Stimulated activated CD8-positive, alpha-beta memory T cell treated with anti-CD3 and anti-CD28 coated beads, Interleukin-7, amount 100 ng/mL, for 48 hours (primary cell): ENCODE results near the gene ARSG.

Experiments
- DNase-seq, 2 donors: peaks; one replicate each; pipeline ENCODE4 v3.0.0-alpha.2; 2020; ENCODE audit warnings: low read depth in 1 of 2; ENCODE audit errors: extremely low read depth in 1 of 2

ARSG gene

DNA sequence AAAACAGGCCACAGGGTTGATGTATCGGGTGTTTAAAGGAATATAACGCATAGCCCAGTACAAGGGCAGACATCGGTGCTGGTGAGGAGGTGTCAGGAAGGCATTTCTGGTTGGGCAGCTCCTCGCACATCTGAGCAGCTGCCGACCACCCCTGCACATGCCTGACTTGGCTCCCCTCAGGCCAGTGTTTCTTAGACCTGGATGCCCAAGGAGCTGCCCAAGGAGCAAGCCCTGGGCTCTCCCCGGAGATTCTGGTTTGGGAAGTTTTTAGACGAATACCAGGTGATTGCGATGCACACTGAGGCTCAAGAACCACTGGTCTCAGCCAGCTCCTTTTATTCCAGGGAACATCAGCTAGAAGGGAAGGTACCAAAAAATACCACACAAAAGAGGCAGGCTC, 154.4 kb downstream of the ARSG start:
- no peak for DNase-seq

DNA sequence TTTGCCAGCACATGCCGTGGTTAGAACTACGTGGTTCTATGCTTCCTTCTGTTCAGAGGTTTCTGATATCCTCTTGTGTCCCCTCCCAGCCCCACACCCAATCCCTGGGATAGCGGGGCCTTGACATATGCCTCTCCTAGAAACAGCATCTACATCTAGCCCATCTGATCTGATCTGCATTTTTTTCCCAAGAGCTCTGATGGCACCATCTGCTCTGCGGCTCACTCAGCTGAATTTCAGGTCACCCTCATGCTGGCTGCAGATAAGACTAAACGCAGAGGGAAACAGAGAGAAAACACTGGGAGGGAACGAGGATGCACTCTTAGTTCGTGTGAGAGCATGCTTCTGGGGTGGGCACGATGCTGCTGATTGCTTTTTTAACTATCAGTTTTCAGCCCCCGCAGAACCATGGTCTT, 155.3 kb downstream of the ARSG start:
- no peak for DNase-seq

DNA sequence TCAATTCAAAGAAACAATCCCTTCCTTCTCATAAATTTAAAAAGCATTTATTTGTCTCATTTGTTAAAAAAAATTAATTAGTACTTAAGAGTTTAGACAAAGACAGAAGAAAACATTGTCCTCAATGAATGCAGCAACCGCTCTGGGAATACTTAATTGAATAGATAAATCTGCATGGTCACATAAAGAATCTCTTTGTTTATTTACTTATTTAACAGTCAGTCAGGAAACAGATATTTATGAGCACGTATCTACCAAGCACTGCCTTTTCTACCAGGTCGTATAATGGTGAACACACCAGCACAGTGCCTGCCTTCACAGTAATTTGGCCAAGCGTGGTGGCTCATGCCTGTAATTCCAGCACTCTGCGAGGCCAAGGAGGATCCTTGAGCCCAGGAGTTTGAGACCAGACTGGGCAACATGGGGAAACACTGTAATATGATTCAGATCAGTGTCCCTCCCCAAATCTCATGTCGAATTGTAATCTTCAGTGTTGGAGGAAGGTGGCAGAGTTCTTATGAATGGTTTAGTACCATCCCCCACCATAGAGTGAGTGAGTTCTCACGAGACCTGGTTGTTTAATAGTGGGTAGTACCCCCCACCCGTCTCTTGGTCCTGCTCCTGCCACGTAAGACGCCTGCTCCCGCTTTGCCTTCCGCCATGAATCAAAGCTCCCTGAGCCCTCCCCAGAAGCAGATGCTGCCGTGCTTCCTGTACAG, 157.9 kb downstream of the ARSG start:
- DNase-seq: no peak

DNA sequence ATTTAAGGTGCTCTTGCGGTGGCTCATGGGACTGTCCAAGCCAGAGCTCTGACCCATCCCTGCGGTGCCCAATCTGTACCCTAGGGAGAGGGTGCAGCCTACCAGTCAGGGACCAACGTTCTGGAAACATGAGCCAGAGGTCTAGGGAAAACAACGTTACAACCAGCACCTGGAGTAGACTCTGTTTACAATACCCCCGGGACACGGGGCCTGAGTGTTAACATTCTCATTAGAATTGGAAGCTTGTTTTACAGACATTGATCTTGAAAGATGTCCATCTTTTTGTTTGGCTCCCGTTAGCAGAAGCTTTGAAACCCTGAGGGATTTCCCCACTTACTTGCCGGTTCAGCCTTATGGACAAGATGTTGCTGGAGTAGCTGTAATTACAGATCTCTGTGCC, 159.1 kb downstream of the ARSG start:
- no peak for DNase-seq

DNA sequence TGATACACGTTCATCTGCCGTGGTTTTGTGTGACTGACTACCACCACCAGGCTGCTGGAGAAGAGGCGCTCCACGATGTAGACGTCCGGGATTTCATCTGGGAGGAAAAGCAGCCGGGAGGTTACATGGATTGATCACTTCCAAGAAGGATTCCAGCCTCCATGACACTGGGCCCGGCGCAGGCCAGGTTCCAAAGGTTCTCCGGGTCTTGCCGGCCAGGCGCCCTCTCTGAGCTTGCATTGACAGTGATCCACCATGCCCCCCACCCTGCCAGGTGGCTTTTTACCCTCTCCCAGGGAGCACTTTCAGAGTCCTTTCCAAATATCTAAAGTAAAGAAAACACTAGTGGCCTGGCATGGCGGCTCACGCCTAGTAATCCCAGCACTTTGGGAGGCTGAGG, 159.5 kb downstream of the ARSG start:
- no peak for DNase-seq

DNA sequence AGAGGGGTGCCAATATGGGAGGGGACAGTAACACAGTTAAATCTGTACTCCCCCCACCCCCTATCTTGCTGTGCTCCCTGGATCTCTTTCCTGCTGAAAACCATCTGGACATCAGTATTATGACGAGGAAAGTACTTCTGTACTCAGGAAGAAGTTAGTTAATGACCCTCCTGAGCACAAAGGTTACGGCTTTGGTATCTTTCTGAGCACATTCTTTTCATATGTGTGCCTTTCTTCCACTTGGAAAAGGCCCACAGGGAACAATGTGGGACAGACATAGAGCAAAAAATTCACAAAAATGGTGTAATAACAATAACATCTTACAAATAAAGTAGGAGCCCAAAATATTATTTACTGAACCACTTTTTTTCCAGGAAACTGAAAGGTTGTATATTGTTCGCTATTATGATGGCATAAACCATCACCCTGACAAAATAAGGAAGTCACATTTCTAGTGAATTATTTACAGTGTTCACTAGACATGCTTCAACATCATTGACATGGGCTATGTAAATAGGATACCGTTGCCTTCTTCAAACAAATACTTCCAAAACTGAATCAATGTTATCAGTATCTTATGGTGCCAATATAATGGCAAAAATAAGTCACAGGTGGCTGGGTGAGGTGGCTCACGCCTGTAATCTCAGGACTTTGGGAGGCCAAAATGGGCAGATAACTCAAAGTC, 160.5 kb downstream of the ARSG start:
- DNase-seq: no peak

DNA sequence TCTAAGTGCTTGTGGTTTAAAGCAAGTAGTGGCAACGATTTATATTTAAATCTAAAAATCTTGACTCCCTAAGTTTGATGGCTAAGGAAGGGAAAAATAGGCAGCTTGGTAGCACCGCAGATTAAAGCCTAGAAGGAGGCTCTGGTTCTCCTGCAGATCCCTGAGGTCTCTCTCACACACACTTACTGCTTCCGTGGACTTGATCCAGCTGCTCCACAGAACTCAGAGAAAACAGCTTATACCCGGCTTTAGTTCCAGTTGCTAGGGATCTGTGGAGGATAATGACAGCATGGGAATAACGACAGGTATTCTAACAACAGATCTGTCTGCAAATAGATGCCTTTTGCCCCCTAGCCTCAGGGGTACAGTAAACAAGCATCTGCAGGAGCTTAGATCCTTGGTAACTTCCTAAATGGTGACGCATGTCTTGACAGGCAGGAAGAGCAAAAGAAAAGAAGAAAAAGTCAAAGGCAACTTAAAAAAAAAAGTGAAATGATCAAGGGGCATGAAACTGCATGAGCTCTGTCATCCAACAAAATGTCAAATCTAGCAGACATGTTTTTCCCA, 161.5 kb downstream of the ARSG start:
- no peak for DNase-seq

DNA sequence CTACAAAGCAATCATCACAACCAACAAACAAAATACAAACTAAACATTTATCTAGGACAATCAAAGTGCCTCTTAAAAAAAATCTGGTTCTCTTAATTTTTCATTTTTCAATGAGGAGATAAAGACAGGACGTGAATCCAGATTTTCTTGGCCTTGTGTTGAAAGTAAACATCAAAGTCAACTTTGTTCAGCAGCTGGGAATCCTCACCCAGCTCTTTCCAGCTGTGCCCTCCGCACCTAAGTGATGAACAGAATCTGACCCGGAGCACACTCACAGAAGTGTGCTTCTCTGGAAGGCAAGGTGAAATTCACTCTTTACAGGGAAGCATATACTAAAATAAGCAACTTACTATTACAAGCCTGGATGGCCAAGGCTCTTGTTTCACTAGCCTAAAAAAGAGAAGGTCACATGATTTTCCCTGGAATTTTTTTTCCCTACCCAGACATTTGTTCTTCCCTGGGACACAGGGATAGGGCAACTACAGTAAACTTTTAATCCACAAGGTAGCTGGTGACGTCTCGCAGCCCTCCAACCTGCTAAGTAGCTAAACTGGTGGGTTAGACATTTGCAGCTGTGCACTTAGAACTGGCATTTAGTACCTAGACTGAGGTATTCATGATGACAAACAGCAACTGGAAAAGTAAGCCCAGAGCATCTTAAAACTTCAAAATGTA, 162.8 kb downstream of the ARSG start:
- DNase-seq: no peak

DNA sequence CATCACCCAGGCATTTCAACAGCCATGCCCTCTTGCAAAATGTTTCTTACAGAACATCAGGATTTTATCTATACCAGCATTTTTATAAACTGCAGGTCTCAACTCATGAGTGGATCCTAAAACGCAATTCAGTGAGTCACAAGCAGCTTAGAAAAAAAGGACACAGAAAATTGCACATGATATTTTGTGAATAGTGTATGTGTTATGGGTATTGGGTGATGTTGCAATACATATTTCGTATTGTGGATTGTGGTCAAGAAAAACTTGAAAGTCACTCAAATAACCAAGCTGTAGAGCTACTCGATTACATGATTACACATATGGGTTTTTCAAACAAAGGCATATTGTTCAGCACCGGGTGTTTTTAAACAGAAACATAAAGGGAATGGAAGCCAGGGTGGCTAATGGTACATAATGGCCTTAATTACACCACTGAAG, 164.6 kb downstream of the ARSG start:
- DNase-seq: no peak

DNA sequence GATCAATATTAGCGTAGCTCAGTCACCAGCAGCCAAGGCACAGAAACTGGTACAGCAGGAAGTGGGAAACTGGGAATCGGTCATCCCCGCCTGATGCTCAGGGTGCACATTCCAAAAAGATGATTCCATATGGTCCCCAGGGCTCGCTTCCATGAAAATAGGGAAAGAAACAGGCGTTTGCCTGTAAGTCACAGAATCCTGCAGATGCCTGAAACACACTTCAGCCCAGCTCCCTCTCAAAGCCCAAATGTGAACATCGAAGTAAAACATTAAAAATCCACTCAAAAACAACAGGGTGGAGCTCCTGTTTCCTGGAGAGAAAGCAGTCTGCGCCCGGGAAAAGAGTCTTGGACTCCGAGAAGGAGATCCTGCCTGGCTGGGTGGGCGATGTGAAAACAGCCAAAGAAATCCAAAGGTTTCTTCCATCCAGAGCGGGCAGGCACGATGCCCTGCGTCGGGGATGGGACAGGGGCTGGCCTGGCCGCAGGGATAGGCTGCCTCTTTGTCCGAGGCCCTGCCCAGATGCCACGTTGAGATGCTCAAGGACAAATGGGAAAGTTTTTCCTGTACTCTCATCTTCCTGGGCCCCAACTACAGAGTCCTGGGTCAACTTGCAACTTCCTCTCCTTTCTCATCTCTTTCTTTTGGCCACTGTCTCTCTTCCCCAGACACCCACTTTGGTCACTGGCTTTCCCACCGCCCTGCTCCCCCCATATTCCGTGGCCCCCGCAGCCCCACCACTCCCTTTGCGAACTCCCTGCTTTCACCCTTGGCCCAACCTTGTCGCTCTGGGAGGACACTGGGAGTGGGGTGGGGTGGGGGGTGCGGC, 165.3 kb downstream of the ARSG start:
- no peak for DNase-seq

DNA sequence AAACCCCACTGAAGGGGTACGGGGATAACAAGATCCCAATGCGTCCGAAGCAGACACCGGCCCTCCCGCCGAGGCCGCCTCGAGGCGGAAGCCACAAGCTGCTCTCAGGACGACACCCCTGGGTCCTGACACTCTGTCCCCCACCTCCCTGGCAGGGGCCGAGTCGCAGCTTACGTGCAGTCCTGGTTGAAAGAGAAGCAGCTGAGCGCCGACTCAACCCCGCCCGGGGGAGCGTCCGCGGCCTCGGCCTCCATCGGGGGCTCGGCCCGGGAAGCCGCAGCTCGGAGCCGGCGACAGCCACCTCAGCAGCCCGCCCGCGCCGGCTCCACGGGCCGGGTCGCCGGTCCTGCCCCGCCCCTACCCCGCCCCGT, 165.9 kb downstream of the ARSG start, which contains the start of gene WIPI1:
Gene WIPI1 (minus strand): TSS at position 329 of the 371 bp plus-strand sequence. CDS start 75 bp downstream, at position 254.
- no peak for DNase-seq

DNA sequence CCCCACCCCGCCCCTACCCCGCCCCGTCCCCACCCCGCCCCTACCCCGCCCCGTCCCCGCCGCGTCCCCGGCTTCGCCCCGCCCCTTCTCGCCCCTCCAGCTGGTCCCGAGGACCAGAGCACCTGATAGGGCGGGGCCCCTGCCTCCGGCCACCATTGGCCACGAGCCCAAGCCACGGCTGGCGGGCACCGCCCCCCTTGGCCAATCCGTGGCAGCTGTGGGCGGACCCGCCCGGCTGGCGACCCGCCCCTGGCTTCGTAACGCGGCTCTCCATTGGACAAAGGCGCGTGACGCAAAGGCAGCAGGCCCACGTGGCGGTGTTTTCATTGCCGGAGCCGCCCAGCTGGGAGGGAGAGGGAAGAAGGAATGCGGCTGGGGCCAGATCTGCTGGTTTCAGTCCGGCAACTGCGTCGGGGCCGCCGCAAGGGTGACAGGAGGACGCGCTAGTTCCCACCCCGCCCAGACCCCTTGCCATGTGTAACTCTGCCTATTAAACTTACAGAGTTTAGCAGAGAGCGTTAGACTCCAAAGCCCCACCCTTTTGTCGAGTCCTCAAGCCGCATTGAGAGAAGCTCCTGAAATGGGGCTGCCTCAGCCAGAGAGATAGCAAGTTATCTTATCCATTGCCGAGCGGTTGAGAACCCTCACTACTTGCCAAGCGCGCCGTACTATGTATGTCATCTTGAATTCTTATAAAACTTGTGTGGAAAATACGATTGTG, 166.4 kb downstream of the ARSG start:
- DNase-seq: peak; percentile 96 to 99

DNA sequence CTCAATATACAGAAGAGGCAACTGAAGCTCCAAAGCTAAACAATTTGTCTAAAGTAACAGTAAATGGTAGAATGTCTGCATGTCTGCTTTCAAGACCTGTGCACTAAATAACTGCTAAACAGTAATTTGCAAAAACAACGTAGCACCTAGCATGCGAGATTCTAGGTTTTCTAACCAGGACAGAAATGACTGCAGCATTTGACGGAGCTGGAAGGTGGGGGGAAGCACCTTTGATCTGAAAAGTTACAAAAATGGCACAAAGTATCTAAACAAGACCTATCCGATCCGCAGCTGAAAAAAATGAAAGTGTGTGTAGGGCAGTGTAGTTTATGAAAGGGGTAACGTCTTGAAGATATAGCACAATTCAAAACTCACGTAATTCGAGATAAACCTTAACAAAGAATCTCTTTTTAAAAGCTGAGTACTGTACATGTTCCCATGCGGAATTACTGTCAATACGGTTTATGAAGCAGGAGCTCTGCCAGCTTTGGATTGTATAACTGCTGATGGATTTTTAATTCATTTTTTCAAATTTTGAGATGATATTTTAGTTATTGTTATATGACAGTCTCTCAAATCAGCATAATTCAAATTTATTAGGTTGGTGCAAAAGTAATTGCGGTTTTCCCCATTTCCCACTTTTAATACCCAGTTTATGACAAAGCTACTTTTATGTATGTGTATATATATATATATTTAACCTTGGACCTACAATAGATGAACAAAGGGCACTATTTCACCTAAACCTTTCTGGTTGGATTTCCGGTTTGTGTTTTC, 167.2 kb downstream of the ARSG start:
- DNase-seq: no peak

DNA sequence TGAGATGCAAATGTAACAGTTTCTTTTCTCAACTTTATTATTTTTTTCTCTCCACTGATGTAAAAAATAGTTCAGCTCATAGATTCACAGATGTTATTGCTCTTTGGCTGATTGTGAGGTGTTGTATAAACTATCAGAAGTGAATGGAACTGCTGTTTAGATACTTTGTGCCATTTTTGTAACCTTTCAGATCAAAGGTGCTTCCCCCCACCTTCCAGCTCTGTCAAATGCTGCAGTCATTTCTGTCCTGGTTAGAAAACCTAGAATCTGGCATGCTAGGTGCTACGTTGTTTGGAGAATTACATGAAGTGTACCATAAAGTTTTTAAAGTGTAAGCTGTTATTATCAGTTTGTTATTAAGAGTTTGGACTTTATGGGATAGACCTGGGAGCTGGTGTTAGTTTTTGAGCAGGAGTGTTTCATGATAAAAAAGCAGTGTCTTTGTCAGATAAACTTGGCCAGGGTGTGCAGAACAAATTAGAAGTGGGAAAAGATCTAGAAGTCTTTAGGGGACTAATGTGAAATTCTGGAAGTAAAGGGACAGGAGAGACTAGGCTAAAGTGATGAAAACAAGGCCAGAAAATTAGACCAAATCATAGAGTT, 167.8 kb downstream of the ARSG start:
- no peak for DNase-seq

DNA sequence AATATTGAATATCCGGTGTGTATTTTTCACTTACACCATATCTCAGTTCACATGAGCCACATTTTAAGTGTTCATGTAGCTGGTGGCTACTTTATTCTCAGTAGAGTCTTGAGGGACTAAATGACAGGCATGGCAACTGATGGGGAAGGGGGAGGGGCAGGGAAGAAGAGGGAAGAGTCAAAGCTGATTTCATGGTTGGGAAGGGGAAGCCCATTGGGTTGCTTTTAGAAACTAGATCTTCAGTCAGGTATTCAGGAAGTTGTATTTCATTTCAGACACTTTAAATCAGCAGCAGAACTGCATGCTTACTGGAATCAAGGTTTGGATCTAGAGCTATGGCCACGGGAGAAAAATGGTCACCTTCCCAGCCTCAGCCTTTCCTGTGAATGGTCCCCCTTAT, 168.9 kb downstream of the ARSG start:
- DNase-seq: no peak

DNA sequence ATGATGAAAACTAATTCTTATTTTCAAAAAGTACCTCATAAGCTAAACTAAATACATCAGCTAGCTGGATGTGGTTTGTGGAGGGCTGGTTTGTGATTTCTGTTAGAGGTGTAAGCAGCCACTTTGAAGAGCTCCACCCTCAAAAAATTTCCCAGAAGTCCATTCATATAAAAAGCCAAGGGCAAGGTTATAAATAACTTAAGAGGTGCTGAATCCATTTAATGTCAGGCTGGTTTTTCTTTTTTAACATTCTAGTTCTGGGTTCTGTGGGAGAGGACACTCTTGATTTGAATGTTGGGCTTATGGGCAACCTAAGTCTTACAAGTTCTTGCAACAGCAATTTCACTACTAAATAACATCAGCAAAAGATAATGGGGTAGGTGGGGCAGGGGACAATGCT, 169.4 kb downstream of the ARSG start:
- DNase-seq: no peak

DNA sequence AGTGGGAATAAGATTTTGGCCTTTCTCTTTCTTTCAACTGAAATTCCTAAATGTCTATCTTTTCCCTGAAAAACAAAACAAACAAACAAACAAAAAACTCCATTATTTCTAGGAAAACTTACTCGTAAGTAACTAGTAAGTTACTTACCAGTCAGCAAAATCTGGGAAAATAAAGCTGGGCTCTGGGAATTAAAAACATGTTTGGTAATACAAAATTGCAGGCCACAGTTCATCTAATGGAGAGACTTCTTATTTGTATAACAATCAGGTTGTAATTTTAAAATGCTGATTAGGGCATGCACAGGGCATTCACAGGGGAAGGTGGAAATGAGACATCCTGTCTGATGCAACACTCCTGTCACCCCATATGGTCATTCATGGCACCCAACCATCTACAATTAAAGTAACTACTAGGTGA, 169.8 kb downstream of the ARSG start:
- no peak for DNase-seq

DNA sequence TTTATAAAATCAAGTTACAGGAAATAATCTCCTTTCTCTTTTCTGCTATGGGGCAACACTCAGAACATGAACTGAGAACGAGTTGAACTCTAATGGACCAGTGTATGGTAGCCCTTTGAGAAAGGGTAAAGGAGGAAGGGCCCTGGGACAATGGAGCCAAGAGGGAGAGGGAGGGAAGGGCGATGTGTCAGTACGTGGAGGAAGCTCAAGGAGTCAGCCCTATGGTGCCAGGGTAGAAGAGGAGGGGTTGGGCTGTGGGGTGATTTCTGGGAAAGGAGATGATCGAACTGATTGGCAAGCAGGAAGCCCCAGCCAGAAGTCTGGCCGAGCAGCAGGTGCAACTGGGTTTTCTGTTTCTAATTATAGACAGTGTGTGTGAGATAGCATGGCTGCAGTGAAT, 170.3 kb downstream of the ARSG start:
- peak in 1 of 2 donors; percentile 48 for DNase-seq
